ENCODE data around the gene MYCBPAP.

- TF ChIP-seq CTCF (IDR thresholded peaks at IDR 0.05) (no peak), POLR2A (IDR thresholded peaks at IDR 0.05) (no peak)
These were observed 54.9 kb downstream of the MYCBPAP start for GRCh38 chr17:50563092-50563511.
